Left colon (tissue), 2 donors: ENCODE measurements around the gene PPP2R2B. TPM values are rescaled to one million over a fixed set of nuclear protein-coding genes. Genes with fewer than 3 reads are reported as not detected.
"Not testable (repeated sequence)": the region's sequence is repeated elsewhere in the genome, so short reads cannot be mapped to it uniquely, and the experiment has no call there.

Experiments
- ATAC-seq: fragments of 200-7000 bp; cut with Tn5 transposase; one replicate; pipeline ENCODE4 v1.9.1; 2020; ENCODE audit warnings: mild to moderate bottlenecking, moderate library complexity
- DNase-seq, 2 donors: peaks; one replicate each; pipeline ENCODE4 v3.0.0-alpha.2; 2020
- intact Hi-C, 2 donors: fragments of 100-400 bp; cut with DNase I in 1 of 2; cut with micrococcal nuclease in 1 of 2; formaldehyde crosslinking; loops; one replicate each; pipeline versions ENCODE4 v1.11.2 to v1.14.0; 2022; cut with DNase I, micrococcal nuclease
- total RNA-seq, 2 donors: library from RNA; stranded (reverse); fragmentation: NEBNext Ultra II Directional; extraction: Animal tissue kit (Norgen Biotek cat#: 25700); gene quantifications; one replicate each; pipeline ENCODE4 v1.2.1, GENCODE V29; 2021
- donor health status: DM: no; HTN: no; CAD: no.
- donor health status: DM: yes; HTN: yes; CAD: no.

PPP2R2B gene
- total RNA-seq, 2 donors from 2014 or later, result 1.1 to 1.7 TPM

- intact Hi-C loops, result no loop called here
- ATAC-seq (no peak), DNase-seq (no peak)
These were observed 119.6 kb downstream of the PPP2R2B start for GRCh38 chr5:146758938-146759337.

DNA sequence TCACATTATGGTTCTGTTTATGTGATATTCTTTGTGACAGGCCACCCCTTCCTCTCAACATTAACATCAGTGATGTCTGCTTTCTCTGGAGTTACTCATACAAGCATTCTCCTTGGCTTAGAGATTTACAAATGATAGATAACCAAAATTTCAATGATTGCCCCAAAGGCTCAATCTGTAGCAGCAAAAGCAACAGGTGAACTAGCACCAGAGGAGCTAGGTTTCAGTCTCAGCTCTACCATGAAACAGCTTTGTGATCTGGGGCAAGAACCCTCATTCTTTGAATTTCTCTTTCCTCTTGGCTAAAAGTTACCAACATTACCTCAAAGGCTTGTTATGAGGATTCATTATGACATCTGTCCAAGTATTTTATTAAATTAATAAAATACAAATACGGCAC, 120.5 kb downstream of the PPP2R2B start:
- intact Hi-C loops, result no loop called here

GRCh38 chr5:146756546-146756945, 122.0 kb downstream of the PPP2R2B start:
- ATAC-seq (no peak), DNase-seq (no peak)
- intact Hi-C loops, result no loop called here

More for the DNA sequence above, 120.5 kb downstream of the PPP2R2B start:
- DNase-seq (no peak), ATAC-seq (no peak)

GRCh38 chr5:146755793-146756192, 122.8 kb downstream of the PPP2R2B start:
- intact Hi-C loops, result no loop called here
- DNase-seq, result no peak
- no peak for ATAC-seq

GRCh38 chr5:146754621-146755020, 123.9 kb downstream of the PPP2R2B start:
- no peak for ATAC-seq
- intact Hi-C loops, result no loop called here
- DNase-seq, result no peak

- DNase-seq (no peak), ATAC-seq (no peak)
- intact Hi-C loops, result no loop called here
These were observed 124.9 kb downstream of the PPP2R2B start for GRCh38 chr5:146753641-146754040.

- DNase-seq (peak; percentile 5 to 26), ATAC-seq (peak; percentile 39)
- intact Hi-C loops, result no loop called here
These were observed 126.7 kb downstream of the PPP2R2B start for GRCh38 chr5:146751781-146752401.

GRCh38 chr5:146751054-146751453, 127.5 kb downstream of the PPP2R2B start:
- DNase-seq, result no peak
- ATAC-seq, result no peak
- intact Hi-C loops, result no loop called here

DNA sequence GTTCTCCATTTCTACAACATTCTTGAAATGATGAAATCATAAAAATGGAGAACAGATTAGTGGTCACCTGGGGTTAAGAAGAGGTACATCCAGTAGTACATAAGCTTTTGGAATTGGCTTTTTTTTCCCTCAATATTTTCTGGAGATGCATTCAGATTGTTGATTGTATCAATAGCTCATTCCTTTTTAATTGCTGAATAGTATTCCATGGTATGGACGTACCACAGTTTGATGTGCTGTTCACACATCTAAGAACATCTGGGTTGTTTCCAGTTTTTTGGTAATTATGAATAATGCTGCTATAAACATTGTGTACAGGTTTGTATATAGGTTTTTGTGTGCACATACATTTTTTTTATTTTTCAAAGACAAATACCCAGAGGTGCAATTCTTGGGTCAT, 130.0 kb downstream of the PPP2R2B start:
- ATAC-seq, result no peak
- intact Hi-C loops, result no loop called here

DNA sequence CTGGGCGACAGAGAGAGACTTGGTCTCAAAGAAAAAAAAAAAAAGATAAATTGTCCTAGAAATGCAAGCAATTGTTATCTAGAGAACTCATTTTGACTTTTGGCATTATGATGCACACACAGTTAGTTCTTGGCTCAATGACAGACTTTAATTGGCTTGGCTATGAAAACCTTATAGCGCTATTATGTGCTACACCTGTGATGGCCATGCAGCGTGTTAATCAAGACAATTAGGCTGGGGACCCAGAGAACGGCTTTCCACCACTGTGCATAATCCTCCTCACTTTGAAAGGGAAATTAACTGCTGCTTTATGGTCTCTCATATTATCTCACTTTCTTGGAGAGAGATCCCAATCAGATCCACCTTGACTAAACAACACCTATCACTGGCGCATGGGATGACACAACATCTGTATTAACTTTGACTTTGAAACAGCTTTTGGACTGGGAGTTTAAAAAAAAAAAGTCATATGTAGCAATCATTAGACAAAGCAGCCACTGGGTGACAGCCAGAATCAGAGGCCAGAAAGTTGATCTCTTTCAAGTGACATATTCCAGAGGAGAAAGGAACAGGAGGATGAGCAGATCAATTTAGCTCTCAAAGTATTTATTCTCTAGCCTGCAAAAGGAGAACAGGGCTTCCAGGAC, 132.5 kb downstream of the PPP2R2B start:
- DNase-seq (no peak), ATAC-seq (no peak)
- intact Hi-C loops, result no loop called here

More for the DNA sequence above, 130.0 kb downstream of the PPP2R2B start:
- no peak for DNase-seq

DNA sequence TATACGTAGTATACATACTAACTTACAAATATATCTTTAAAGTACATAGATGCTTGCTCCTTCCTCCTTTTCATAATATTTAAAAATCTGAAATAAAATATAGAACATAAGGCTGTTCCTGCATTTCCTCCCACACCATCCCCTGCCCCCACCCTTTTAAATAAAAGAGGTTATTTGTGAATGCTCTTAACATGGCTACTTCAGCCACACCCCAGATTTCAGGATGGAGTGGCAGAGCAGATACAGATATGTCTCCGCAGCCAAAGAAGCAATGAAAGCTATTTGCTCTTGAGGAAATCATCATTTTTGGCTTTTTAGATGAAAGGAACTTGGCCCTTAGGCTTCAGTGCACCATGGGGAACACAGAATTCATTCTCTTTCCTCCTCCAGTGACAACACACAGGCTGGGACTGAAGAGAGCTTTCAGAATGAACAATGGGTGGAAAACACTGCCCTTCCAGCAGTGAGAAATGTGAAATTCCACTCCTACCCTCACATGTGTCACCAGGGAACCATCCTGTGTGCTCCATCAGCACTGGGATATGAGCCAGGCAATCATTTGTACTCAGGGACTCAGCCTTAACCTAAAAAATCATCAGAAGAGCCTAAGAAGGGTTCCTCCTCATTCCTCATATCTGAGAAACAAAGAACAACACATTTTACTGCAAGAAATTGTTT, 134.3 kb downstream of the PPP2R2B start:
- DNase-seq (no peak), ATAC-seq (no peak)

GRCh38 chr5:146734936-146735577, 143.5 kb downstream of the PPP2R2B start:
- intact Hi-C loops, result no loop called here
- DNase-seq, result no peak
- no peak for ATAC-seq

More for the DNA sequence above, 134.3 kb downstream of the PPP2R2B start:
- intact Hi-C loops, result no loop called here

GRCh38 chr5:146732962-146733361, 145.6 kb downstream of the PPP2R2B start:
- intact Hi-C loops, result no loop called here
- no peak for ATAC-seq
- DNase-seq, result no peak

DNA sequence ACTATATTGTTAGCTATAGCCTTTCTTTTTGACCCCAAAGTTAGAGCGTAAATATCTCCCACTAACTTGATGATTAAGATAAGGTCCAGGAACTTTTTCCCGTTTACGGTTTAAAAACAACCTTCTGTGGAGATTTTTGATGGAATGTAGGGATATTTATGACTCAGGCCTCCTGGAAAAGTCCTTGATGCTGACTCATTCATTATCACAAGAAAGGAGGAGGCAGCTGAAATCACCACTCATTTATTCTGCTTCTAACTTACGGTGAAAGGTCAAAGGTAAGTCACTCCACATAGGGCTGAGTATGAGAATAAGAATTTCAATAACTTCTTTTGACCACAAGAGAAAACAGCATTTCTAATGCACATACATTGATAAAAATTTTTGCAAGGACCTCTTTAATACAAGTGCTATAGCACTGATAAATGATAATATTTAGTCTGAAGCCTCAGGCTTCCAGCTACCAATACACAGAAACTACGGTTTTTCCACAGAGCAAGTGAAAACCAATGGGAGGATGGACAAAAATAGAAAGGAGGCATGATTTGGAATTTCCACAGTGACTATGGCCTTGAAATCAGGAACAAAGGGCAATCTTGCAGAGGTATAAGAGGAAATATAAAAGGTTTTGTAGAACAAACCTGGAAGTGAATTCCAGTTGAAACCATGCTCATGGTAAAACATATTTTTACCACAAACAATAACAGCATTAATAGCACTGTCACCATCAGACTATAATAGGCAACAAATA, 146.5 kb downstream of the PPP2R2B start:
- no peak for ATAC-seq
- DNase-seq, result no peak
- intact Hi-C loops, result no loop called here

DNA sequence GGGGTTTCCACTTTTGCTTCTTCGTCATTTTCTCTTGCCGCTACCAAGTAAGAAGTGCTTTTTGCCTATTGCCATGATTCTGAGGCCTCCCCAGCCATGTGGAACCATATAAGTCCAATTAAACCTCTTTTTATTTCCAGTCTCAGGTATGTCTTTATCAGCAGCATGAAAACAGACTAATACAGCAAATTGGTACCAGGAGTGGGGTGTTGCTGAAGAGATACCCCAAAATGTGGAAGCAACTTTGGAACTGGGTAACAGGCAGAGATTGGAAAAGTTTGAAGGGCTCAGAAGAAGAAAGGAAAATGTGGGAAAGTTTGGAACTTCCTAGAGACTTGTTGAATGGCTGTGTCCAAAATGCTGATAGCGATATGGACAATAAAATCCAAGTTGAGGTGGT, 149.8 kb downstream of the PPP2R2B start:
- ATAC-seq, intact Hi-C loops, DNase-seq: not testable (repeated sequence)

DNA sequence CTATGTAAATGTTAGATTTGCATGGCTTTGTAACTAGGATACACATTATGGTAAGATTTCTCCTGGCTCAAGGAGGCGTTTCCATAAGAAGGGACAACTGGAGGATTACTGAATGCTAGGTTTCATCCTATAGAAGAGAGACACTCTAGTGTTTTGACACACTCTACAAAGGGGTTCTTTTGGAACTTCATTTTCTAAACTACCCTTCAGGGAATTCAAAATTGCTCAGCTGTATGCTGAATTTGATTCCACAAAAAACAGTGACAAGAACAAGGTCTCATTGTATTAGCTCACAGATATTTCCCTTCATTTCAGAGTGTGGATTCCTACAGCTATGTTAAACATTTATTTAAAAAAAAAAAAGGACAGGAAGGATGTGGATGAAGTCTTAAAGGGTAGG, 151.7 kb downstream of the PPP2R2B start:
- ATAC-seq (no peak), DNase-seq (no peak)
- intact Hi-C loops, result no loop called here

GRCh38 chr5:146726020-146726419, 152.5 kb downstream of the PPP2R2B start:
- intact Hi-C loops, result no loop called here
- DNase-seq (no peak), ATAC-seq (no peak)

- no peak for DNase-seq
- intact Hi-C loops, result no loop called here
- ATAC-seq, result no peak
These were observed 153.5 kb downstream of the PPP2R2B start for GRCh38 chr5:146725025-146725424.

DNA sequence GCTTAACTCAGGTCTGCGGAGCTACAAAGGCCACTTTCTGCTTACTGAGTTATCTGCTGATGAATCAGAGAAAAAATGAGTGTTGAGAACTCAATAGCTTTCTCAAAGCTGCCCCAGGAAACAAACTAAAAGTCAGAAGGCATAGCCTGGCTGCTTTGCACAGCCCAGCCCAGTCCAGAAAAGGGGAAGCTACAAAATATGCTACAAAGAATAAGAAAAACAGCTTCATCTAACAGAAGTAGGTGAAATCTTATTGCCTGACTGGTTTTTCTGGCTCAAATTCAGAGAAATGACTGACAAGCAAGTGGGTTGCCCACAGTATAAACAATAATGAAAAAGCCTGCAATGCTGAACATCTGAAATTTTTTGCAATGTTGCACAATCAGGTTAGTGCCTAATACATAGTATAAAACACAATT, 156.2 kb downstream of the PPP2R2B start:
- ATAC-seq (no peak), DNase-seq (no peak)
- intact Hi-C loops, result no loop called here
